ENCODE data around the gene CCDC187. TPM values are rescaled to one million over a fixed set of nuclear protein-coding genes. Genes with fewer than 3 reads are reported as not detected.
A peak's percentile ranks its signal among the peaks of the same experiment; 100 is the strongest.

Gene CCDC187
- total and polyA plus RNA-seq, 2 of the 13 experiments (the other 11 are each of a cell fraction or from before 2014, with no cell fraction given), result 0.03 to 0.13 TPM

GRCh38 chr9:136245219-136246150, 58.4 kb downstream of the CCDC187 start, which contains the start of gene QSOX2 (continued):
- no peak for TF ChIP-seq ATF5 (CRISPR knock-in tag; IDR thresholded peaks at IDR 0.05; ENCODE audit: low read depth)
- TF ChIP-seq ELF1 (CRISPR knock-in tag; IDR thresholded peaks at IDR 0.05), result no peak
- TF ChIP-seq ZNF496 (CRISPR knock-in tag; IDR thresholded peaks at IDR 0.05; ENCODE audit: insufficient replicate concordance), result no peak
- TF ChIP-seq MXD4 (CRISPR knock-in tag; IDR thresholded peaks at IDR 0.05), result peak; percentile 49; the same call in 1 of the 2 replicates
- peak; percentile 62; the same call in 1 of the 2 replicates for TF ChIP-seq ZNF709 (CRISPR knock-in tag; IDR thresholded peaks at IDR 0.05)
- TF ChIP-seq ZKSCAN1 (IDR thresholded peaks at IDR 0.05; ENCODE audit: low read length), result no peak
- TF ChIP-seq ZBTB42 (CRISPR knock-in tag; IDR thresholded peaks at IDR 0.05), result no peak
- TF ChIP-seq ATF6 (CRISPR knock-in tag; conservative IDR thresholded peaks at IDR 0.05), result no peak
- TF ChIP-seq FOXO1 (CRISPR knock-in tag; IDR thresholded peaks at IDR 0.05), result no peak
- TF ChIP-seq HOXA9 (CRISPR knock-in tag; IDR thresholded peaks at IDR 0.05; ENCODE audit: borderline replicate concordance), result no peak
- TF ChIP-seq ARID4A (CRISPR knock-in tag; IDR thresholded peaks at IDR 0.05; ENCODE audit: borderline replicate concordance), result peak; percentile 72
- no peak for TF ChIP-seq THYN1 (CRISPR knock-in tag; IDR thresholded peaks at IDR 0.05; ENCODE audit: borderline replicate concordance, low read depth)
- 0 out of 2 replicates have a peak, but pooled peaks have one; percentile 31 for TF ChIP-seq ZBTB25 (CRISPR knock-in tag; IDR thresholded peaks at IDR 0.05)
- TF ChIP-seq ZBTB46 (CRISPR knock-in tag; IDR thresholded peaks at IDR 0.05; ENCODE audit: borderline replicate concordance), result no peak
- no peak for TF ChIP-seq ZNF276 (CRISPR knock-in tag; IDR thresholded peaks at IDR 0.05; ENCODE audit: low read depth)
- TF ChIP-seq BCL6 (CRISPR knock-in tag; IDR thresholded peaks at IDR 0.05), result no peak
